K562 (cell line): Measurements from ENCODE around the gene DALRD3. TPM values are rescaled to one million over a fixed set of nuclear protein-coding genes. Genes with fewer than 3 reads are reported as not detected.

Experiments used
- CHD2 ChIP-seq: IDR thresholded peaks from 2 replicates; pipeline ENCODE4 v1.6.1; 2011; ENCODE audit warnings: low read depth, low read length
- CTCFL ChIP-seq: IDR thresholded peaks from 2 replicates; pipeline ENCODE4 v1.6.1; 2011; ENCODE audit warnings: borderline replicate concordance, low read depth, mild to moderate bottlenecking, moderate library complexity, low read length; ENCODE audit not compliant: insufficient read depth, poor library complexity, severe bottlenecking
- ERF ChIP-seq: fragments of 450-650 bp; formaldehyde crosslinking; IDR thresholded peaks from 2 replicates; pipeline ENCODE4 v1.4.0; 2020; ENCODE audit warnings: mild to moderate bottlenecking, mixed read lengths
- GABPA ChIP-seq: fragments of 200-800 bp; sonication (Bioruptor generic); conservative IDR thresholded peaks from 2 replicates; pipeline ENCODE4 v1.6.1; 2016; ENCODE audit warnings: low read depth, missing genetic modification characterization, missing compliant biosample characterization
- MYBL2 ChIP-seq, 2 experiments: fragments of 450-650 bp in 1 of 2; sonication (generic) in 1 of 2; formaldehyde crosslinking in 1 of 2; IDR thresholded peaks; 2 replicates each; pipeline versions ENCODE4 v1.6.1 to v1.8.1; 2017 to 2022; ENCODE audit warnings: borderline replicate concordance in 1 of 2, inconsistent platforms in 1 of 2, low read depth in 1 of 2, mild to moderate bottlenecking in 1 of 2, missing genetic modification reagents in 1 of 2, moderate library complexity in 1 of 2
- NCOA4 ChIP-seq: fragments of 450-650 bp; IDR thresholded peaks from 2 replicates; pipeline ENCODE4 v1.6.1; 2018; ENCODE audit warnings: mild to moderate bottlenecking; ENCODE audit not compliant: partially characterized antibody
- NCOA6 ChIP-seq: fragments of 450-650 bp; IDR thresholded peaks from 2 replicates; pipeline ENCODE4 v1.6.1; 2017; ENCODE audit warnings: mild to moderate bottlenecking
- NRF1 ChIP-seq, 2 experiments: fragments of 450-650 bp; IDR thresholded peaks in 1 of 2; conservative IDR thresholded peaks in 1 of 2; 2 replicates each; pipeline ENCODE4 v1.6.1; 2014; ENCODE audit warnings: mild to moderate bottlenecking in 2 of 2
- PHF8 ChIP-seq: fragments of 200-600 bp; sonication (generic); IDR thresholded peaks from 2 replicates; pipeline ENCODE4 v1.6.1; 2012; ENCODE audit warnings: mixed run types, mild to moderate bottlenecking, inconsistent platforms, low read length, moderate library complexity, borderline replicate concordance
- PKNOX1 ChIP-seq: fragments of 450-650 bp; IDR thresholded peaks from 2 replicates; pipeline ENCODE4 v1.6.1; 2016
- TCF3 ChIP-seq: sonication (generic); formaldehyde crosslinking; IDR thresholded peaks from 2 replicates; pipeline ENCODE4 v1.4.0; 2020; ENCODE audit warnings: mild to moderate bottlenecking, missing genetic modification reagents
- ZNF146 ChIP-seq: IDR thresholded peaks from one replicate; pipeline ENCODE4 v1.6.1; 2018; ENCODE audit warnings: missing compliant biosample characterization; ENCODE audit not compliant: unreplicated experiment
- polyA plus RNA-seq, 8 experiments: library from polyadenylated mRNA; depleted of rRNA in 4 of 8; stranded (reverse) in 5 of 8; unstranded in 3 of 8; fragments of >200 nt; fragmentation: Nextera tagmentation in 2 of 8; fragmentation: Illumina TruSeq in 1 of 8; extraction: Ambion mirVana in 2 of 8; extraction: Trizol in 1 of 8; gene quantifications; 2 replicates each; pipeline versions ENCODE4 v1.2.1 to v1.2.3, GENCODE V29; 2011 to 2014; ENCODE audit warnings: inconsistent platforms in 1 of 8, missing spikeins in 1 of 8
- total RNA-seq, 7 experiments: library from RNA; depleted of rRNA in 6 of 7; stranded (reverse); fragments of >200 nt in 6 of 7; fragmentation: Illumina TruSeq in 2 of 7; extraction: Trizol in 2 of 7; gene quantifications; 2 replicates each; pipeline versions ENCODE4 v1.2.1 to v1.2.3, GENCODE V29; 2011 to 2021; ENCODE audit warnings: low replicate concordance in 1 of 7
- TF ChIP-seq, protein P1 (sequence below), 2 experiments: fragments of 150-350 bp in 1 of 2; IDR thresholded peaks; 2 replicates each; pipeline ENCODE4 v1.6.1; 2012 to 2016; ENCODE audit warnings: low read depth in 2 of 2, low read length in 2 of 2, mild to moderate bottlenecking in 1 of 2, moderate library complexity in 1 of 2
- TF ChIP-seq, protein P2 (sequence below): fragments of 200-400 bp; formaldehyde crosslinking; IDR thresholded peaks from 2 replicates; pipeline ENCODE4 v1.6.1; 2017; ENCODE audit warnings: mild to moderate bottlenecking, low read depth, low read length, moderate library complexity
- TF ChIP-seq, protein P3 (sequence below): sonication (generic); formaldehyde crosslinking; IDR thresholded peaks from 2 replicates; pipeline ENCODE4 v1.8.1; 2023; ENCODE audit warnings: mild to moderate bottlenecking, missing genetic modification reagents

The DALRD3 gene
- total and polyA plus RNA-seq, 9 of the 15 experiments (the other 6 are each of a cell fraction or from before 2014, with no cell fraction given), result 6.6 to 31.3 (median 14.4) TPM

GRCh38 chr3:49021213-49021812 lies 2.9 kb upstream of the DALRD3 start (continued):
- TF ChIP-seq, protein P1, sequence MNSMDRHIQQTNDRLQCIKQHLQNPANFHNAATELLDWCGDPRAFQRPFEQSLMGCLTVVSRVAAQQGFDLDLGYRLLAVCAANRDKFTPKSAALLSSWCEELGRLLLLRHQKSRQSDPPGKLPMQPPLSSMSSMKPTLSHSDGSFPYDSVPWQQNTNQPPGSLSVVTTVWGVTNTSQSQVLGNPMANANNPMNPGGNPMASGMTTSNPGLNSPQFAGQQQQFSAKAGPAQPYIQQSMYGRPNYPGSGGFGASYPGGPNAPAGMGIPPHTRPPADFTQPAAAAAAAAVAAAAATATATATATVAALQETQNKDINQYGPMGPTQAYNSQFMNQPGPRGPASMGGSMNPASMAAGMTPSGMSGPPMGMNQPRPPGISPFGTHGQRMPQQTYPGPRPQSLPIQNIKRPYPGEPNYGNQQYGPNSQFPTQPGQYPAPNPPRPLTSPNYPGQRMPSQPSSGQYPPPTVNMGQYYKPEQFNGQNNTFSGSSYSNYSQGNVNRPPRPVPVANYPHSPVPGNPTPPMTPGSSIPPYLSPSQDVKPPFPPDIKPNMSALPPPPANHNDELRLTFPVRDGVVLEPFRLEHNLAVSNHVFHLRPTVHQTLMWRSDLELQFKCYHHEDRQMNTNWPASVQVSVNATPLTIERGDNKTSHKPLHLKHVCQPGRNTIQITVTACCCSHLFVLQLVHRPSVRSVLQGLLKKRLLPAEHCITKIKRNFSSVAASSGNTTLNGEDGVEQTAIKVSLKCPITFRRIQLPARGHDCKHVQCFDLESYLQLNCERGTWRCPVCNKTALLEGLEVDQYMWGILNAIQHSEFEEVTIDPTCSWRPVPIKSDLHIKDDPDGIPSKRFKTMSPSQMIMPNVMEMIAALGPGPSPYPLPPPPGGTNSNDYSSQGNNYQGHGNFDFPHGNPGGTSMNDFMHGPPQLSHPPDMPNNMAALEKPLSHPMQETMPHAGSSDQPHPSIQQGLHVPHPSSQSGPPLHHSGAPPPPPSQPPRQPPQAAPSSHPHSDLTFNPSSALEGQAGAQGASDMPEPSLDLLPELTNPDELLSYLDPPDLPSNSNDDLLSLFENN (IDR thresholded peaks at IDR 0.05; ENCODE audit: low read depth in 2 of 2, low read length in 2 of 2), result peak in 1 of 2 experiments; percentile 31; a peak in 1 of 4 replicates
- peak; percentile 68; the same call in 1 of the 2 replicates for TF ChIP-seq ERF (CRISPR knock-in tag)
- TF ChIP-seq CHD2, result peak; percentile 55; the same call in 1 of the 2 replicates
- TF ChIP-seq NRF1 (conservative IDR thresholded peaks at IDR 0.05 in 1 of 2, IDR thresholded peaks at IDR 0.05 in 1 of 2), result no peak
- TF ChIP-seq NCOA4, result no peak
- no peak for TF ChIP-seq TCF3
- TF ChIP-seq GABPA (tag), result 0 out of 2 replicates have a peak, but pooled peaks have one; percentile 18
- no peak for TF ChIP-seq ZNF146 (CRISPR knock-in tag)
- TF ChIP-seq, protein P2, sequence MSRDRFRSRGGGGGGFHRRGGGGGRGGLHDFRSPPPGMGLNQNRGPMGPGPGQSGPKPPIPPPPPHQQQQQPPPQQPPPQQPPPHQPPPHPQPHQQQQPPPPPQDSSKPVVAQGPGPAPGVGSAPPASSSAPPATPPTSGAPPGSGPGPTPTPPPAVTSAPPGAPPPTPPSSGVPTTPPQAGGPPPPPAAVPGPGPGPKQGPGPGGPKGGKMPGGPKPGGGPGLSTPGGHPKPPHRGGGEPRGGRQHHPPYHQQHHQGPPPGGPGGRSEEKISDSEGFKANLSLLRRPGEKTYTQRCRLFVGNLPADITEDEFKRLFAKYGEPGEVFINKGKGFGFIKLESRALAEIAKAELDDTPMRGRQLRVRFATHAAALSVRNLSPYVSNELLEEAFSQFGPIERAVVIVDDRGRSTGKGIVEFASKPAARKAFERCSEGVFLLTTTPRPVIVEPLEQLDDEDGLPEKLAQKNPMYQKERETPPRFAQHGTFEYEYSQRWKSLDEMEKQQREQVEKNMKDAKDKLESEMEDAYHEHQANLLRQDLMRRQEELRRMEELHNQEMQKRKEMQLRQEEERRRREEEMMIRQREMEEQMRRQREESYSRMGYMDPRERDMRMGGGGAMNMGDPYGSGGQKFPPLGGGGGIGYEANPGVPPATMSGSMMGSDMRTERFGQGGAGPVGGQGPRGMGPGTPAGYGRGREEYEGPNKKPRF, result no peak
- TF ChIP-seq PHF8, result peak; percentile 89
- no peak for TF ChIP-seq CTCFL
- TF ChIP-seq NCOA6, result no peak
- TF ChIP-seq, protein P3, sequence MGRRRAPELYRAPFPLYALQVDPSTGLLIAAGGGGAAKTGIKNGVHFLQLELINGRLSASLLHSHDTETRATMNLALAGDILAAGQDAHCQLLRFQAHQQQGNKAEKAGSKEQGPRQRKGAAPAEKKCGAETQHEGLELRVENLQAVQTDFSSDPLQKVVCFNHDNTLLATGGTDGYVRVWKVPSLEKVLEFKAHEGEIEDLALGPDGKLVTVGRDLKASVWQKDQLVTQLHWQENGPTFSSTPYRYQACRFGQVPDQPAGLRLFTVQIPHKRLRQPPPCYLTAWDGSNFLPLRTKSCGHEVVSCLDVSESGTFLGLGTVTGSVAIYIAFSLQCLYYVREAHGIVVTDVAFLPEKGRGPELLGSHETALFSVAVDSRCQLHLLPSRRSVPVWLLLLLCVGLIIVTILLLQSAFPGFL (CRISPR knock-in tag), result peak; percentile 94
- TF ChIP-seq PKNOX1, result no peak
- peak; percentile 70 for TF ChIP-seq MYBL2 (IDR thresholded peaks at IDR 0.05; ENCODE audit: low read depth)
- no peak for TF ChIP-seq MYBL2 (CRISPR knock-in tag; IDR thresholded peaks at IDR 0.05; ENCODE audit: borderline replicate concordance)
